Frontal cortex (tissue), 4 donors: ENCODE data around the gene IFI44. TPM values are rescaled to one million over a fixed set of nuclear protein-coding genes. Genes with fewer than 3 reads are reported as not detected.

Source experiments
- DNase-seq, 2 donors: peaks; one replicate each; pipeline ENCODE4 v3.0.0; 2012; ENCODE audit warnings: low spot score in 2 of 2
- FAIRE-seq: peaks from 2 replicates; lab custom pipeline; 2012; peaks lifted over from hg19 to GRCh38; lab: Jason Lieb, UNC
- total RNA-seq: library from RNA; depleted of rRNA; stranded (reverse); fragments of >200 nt; gene quantifications from one replicate; pipeline ENCODE4 v1.2.3, GENCODE V29; 2014
- donor health status: control.
- donor health status: control.
- donor health status: control.

Gene IFI44
- total RNA-seq, 1 donor from 2014 or later: 34.2 TPM

- no peak for DNase-seq
Measured at GRCh38 chr1:78691995-78692747, 42.5 kb downstream of the IFI44 start.

GRCh38 chr1:78699813-78700212 lies 50.2 kb downstream of the IFI44 start:
- no peak for FAIRE-seq
- DNase-seq: no peak

More at GRCh38 chr1:78691995-78692747, 42.5 kb downstream of the IFI44 start:
- FAIRE-seq: no peak

DNA sequence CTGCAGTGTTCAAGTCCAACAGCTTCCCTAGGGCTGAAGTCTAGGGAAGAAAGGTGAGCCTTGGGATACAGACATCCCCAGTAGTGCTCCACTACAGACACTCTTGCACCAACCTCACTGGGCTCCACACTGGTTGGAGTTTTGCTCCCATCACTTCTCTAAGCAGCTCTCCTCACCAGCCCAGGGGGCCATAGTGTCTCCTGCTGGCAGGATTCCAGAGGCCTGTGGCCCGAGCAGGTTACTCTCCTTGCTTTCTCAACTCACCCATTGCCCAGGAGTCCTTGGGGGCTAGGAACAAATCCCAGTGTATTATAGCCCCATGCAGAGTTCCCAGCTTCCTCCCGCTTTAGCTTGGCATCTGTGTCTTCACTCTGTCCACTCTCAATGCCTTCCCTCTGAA lies 52.8 kb downstream of the IFI44 start:
- FAIRE-seq (no peak), DNase-seq (no peak)

DNA sequence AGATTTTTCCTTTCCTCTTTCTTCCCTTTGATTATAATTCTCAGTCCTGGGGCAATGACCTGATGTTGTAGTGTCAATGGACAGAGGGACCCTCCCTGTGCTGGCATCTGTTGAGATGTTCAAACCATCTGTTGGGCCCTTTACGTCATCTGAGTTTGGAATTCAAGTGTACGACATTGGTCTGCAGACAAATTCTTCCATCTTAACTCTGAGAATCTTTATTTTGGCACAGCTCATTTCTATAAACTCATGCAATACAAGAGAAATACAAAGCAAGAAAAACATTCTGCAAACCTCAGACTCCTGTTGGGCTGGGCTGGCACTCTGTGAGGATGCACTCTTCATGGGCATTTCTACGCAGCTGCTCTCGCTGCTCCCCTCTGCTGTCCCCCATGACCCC lies 54.2 kb downstream of the IFI44 start:
- no peak for FAIRE-seq

DNA sequence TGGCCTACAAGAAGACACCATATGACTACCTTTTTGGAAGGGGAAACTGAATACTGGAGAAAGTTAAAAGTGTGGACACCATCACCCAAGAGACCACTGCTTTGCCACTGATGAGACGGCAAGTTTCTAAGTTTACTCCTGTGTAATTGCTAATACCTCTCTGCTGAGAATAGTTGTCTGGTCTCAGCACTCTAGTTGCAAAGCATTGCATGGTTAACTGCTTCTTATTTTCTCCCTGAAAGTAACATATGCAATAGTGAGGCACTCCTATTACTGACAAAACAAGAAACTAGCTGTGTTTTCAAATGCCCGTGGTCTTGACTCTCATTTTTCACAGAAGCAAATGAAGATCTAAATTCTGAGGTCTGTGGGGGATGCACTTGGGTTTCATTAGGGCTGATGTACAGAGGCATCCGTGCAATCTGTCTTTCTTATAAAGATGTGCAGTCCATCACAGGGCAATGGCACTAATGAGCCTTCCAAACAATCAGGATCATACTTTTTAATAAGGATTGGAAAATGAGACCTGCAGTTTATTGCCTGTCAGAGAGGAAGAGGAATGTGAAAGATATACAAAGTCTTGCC lies 62.9 kb downstream of the IFI44 start:
- no peak for FAIRE-seq
- no peak for DNase-seq

More for the DNA sequence above, 54.2 kb downstream of the IFI44 start:
- DNase-seq: no peak

DNA sequence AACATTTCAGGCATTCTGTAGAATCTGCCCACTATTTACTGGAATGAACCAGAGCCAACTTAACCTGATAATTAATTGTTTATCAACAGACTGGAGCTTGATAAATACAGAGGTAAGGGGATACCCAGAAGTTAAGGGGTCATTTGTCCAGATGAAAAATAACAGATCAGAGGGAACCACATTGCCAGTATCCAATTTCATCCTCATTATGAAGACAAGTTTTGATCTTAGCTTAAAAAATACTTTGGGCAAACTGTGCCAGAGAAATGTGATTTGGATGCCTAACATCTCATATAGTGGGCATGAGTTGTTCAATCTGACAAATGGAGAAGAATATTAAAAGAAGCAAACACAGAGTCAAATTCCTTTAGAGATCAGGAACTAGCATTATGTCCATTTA lies 63.7 kb downstream of the IFI44 start:
- FAIRE-seq: no peak
- no peak for DNase-seq

Other genes starting within 250 kb of the IFI44 start
- gene PTGFR, start 158.9 kb upstream of the IFI44 start, total RNA-seq: 7.7 TPM
- gene IFI44L, start 29.4 kb upstream of the IFI44 start, total RNA-seq: 7.3 TPM